Measurements from ENCODE around the gene PIGT. TPM values are rescaled to one million over a fixed set of nuclear protein-coding genes. Genes with fewer than 3 reads are reported as not detected.

The PIGT gene
- total and polyA plus RNA-seq, 2 of the 13 experiments (the other 11 are each of a cell fraction or from before 2014, with no cell fraction given): 65.9 to 74.1 TPM

DNA sequence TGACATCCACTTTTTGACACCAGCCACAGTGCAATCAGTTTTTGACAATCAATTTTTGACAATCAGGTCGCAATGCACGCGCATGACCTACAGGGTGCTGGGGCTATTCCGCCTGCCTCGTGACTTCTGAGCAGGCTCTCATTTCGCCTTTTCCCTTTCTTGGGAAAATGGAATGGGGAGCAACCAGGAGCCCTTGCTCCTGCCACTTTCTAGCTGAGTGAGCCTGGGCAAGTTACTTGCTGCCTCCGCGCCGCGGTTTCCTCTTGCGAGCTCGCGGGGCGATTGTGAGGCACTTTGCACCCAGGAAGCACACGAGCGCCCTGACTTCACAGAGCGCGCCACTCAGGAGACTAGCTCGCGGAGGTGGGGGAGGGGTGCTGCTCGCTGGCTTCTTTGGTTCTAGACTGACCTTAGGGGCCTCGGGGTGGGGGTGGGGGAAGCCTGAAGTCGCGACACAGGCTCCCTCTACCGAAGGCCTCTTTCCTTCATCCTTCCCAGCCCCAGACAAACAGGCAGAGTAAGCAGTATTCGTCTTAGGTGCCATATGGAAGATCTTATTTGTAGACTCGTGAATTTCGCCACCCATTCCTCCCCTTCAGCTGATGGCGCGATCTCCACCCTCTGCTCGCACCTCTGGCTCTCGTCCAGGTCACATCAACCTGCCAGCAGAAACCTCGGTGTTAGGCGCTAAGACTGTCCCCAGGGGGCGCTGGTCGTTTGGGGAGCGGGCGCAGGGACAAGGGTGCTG lies 42.4 kb upstream of the PIGT start (continued):
- peak; percentile 69; the same call in 1 of the 2 replicates for TF ChIP-seq KDM5B (CRISPR knock-in tag; IDR thresholded peaks at IDR 0.05; ENCODE audit: borderline replicate concordance)
- no peak; the same call in 1 of the 2 replicates for TF ChIP-seq ZBTB7B (CRISPR knock-in tag; IDR thresholded peaks at IDR 0.05)
- no peak for TF ChIP-seq ZNF790 (CRISPR knock-in tag; IDR thresholded peaks at IDR 0.05; ENCODE audit: borderline replicate concordance)
- TF ChIP-seq YEATS2 (CRISPR knock-in tag; IDR thresholded peaks at IDR 0.05; ENCODE audit: borderline replicate concordance): peak; percentile 54; the same call in 1 of the 2 replicates
- no peak for TF ChIP-seq SRSF9 (IDR thresholded peaks at IDR 0.05; ENCODE audit: borderline replicate concordance, insufficient read depth, low read depth, low read length, poor library complexity, severe bottlenecking)
- TF ChIP-seq MYC (CRISPR knock-in tag; IDR thresholded peaks at IDR 0.05; ENCODE audit: borderline replicate concordance): peak; percentile 36; the same call in 1 of the 2 replicates
- TF ChIP-seq GATAD1 (CRISPR knock-in tag; IDR thresholded peaks at IDR 0.05): peak; percentile 51; the same call in 1 of the 2 replicates
- peak; percentile 21; the same call in 1 of the 2 replicates for TF ChIP-seq ZNF205 (CRISPR knock-in tag; IDR thresholded peaks at IDR 0.05)
- no peak for TF ChIP-seq TCF7 (IDR thresholded peaks at IDR 0.05; ENCODE audit: low read depth)
- no peak for TF ChIP-seq HMG20B (CRISPR knock-in tag; conservative IDR thresholded peaks at IDR 0.05)
- no peak for TF ChIP-seq ZNF7 (CRISPR knock-in tag; IDR thresholded peaks at IDR 0.05)
- no peak for TF ChIP-seq PPARG (CRISPR knock-in tag; conservative IDR thresholded peaks at IDR 0.05)
- no peak for TF ChIP-seq MTF2 (CRISPR knock-in tag; IDR thresholded peaks at IDR 0.05; ENCODE audit: borderline replicate concordance)
- no peak for TF ChIP-seq SMARCC2 (IDR thresholded peaks at IDR 0.05)
- TF ChIP-seq ZNF550 (CRISPR knock-in tag; IDR thresholded peaks at IDR 0.05; ENCODE audit: borderline replicate concordance): no peak
- TF ChIP-seq ATAD3A (CRISPR knock-in tag; IDR thresholded peaks at IDR 0.05): no peak
- no peak for TF ChIP-seq ZNF777 (CRISPR knock-in tag; IDR thresholded peaks at IDR 0.05)
- TF ChIP-seq ZNF260 (CRISPR knock-in tag; IDR thresholded peaks at IDR 0.05; ENCODE audit: borderline replicate concordance, low read depth): no peak
- TF ChIP-seq ZNF883 (CRISPR knock-in tag; IDR thresholded peaks at IDR 0.05; ENCODE audit: not compliant biosample characterization): no peak
- peak; percentile 8; the same call in 1 of the 2 replicates for TF ChIP-seq HNF4A (CRISPR knock-in tag; IDR thresholded peaks at IDR 0.05)
- TF ChIP-seq, protein P1, sequence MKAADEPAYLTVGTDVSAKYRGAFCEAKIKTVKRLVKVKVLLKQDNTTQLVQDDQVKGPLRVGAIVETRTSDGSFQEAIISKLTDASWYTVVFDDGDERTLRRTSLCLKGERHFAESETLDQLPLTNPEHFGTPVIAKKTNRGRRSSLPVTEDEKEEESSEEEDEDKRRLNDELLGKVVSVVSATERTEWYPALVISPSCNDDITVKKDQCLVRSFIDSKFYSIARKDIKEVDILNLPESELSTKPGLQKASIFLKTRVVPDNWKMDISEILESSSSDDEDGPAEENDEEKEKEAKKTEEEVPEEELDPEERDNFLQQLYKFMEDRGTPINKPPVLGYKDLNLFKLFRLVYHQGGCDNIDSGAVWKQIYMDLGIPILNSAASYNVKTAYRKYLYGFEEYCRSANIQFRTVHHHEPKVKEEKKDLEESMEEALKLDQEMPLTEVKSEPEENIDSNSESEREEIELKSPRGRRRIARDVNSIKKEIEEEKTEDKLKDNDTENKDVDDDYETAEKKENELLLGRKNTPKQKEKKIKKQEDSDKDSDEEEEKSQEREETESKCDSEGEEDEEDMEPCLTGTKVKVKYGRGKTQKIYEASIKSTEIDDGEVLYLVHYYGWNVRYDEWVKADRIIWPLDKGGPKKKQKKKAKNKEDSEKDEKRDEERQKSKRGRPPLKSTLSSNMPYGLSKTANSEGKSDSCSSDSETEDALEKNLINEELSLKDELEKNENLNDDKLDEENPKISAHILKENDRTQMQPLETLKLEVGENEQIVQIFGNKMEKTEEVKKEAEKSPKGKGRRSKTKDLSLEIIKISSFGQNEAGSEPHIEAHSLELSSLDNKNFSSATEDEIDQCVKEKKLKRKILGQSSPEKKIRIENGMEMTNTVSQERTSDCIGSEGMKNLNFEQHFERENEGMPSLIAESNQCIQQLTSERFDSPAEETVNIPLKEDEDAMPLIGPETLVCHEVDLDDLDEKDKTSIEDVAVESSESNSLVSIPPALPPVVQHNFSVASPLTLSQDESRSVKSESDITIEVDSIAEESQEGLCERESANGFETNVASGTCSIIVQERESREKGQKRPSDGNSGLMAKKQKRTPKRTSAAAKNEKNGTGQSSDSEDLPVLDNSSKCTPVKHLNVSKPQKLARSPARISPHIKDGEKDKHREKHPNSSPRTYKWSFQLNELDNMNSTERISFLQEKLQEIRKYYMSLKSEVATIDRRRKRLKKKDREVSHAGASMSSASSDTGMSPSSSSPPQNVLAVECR (CRISPR knock-in tag; IDR thresholded peaks at IDR 0.05; ENCODE audit: borderline replicate concordance): no peak; the same call in 1 of the 2 replicates
- TF ChIP-seq ZNF713 (CRISPR knock-in tag; IDR thresholded peaks at IDR 0.05): no peak
- no peak for TF ChIP-seq NFE2L2 (IDR thresholded peaks at IDR 0.05; ENCODE audit: low read length)
- TF ChIP-seq SOX5 (CRISPR knock-in tag; IDR thresholded peaks at IDR 0.05; ENCODE audit: borderline replicate concordance): peak; percentile 43; the same call in 1 of the 2 replicates
- TF ChIP-seq ERF (CRISPR knock-in tag; IDR thresholded peaks at IDR 0.05): peak; percentile 51; the same call in 1 of the 2 replicates
- TF ChIP-seq, protein P2, sequence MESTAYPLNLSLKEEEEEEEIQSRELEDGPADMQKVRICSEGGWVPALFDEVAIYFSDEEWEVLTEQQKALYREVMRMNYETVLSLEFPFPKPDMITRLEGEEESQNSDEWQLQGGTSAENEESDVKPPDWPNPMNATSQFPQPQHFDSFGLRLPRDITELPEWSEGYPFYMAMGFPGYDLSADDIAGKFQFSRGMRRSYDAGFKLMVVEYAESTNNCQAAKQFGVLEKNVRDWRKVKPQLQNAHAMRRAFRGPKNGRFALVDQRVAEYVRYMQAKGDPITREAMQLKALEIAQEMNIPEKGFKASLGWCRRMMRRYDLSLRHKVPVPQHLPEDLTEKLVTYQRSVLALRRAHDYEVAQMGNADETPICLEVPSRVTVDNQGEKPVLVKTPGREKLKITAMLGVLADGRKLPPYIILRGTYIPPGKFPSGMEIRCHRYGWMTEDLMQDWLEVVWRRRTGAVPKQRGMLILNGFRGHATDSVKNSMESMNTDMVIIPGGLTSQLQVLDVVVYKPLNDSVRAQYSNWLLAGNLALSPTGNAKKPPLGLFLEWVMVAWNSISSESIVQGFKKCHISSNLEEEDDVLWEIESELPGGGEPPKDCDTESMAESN (CRISPR knock-in tag; conservative IDR thresholded peaks at IDR 0.05): no peak

Measured in HepG2 (cell line).